Stimulated activated CD4-positive, alpha-beta T cell treated with anti-CD3 and anti-CD28 coated beads, Interleukin-15, amount 100 ng/mL, for 48 hours (primary cell): ENCODE results near the gene MBOAT2.
"Not testable (repeated sequence)": the region's sequence is repeated elsewhere in the genome, so short reads cannot be mapped to it uniquely, and the experiment has no call there.

Experiments used
- DNase-seq, 2 donors: peaks; one replicate each; pipeline ENCODE4 v3.0.0-alpha.2; 2020; ENCODE audit warnings: low read depth in 2 of 2

The MBOAT2 gene

DNA sequence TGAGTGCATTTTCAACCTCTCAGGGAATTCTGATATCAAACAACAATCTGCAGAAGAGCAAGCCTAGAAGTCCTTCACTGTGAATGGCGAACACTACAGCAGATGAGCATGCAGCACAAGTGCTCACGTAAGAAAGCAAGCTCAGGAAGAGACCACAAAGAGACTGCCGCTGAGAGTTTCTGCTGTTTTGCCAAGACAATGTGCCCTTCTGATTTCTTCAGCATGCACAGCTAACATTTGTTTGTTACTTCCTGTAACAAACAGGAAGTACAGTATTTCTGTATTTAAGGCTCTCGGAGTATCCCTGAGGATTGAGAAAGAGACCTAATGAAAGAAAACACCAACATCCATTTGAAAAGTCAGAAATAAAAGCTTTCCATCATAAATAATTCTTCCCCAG is 45.9 kb downstream of the MBOAT2 start:
- DNase-seq = no peak

- DNase-seq = no peak
These were observed 46.7 kb downstream of the MBOAT2 start for GRCh38 chr2:8956774-8957173.

- DNase-seq = no peak
These were observed 48.5 kb downstream of the MBOAT2 start for GRCh38 chr2:8954990-8955389.

DNA sequence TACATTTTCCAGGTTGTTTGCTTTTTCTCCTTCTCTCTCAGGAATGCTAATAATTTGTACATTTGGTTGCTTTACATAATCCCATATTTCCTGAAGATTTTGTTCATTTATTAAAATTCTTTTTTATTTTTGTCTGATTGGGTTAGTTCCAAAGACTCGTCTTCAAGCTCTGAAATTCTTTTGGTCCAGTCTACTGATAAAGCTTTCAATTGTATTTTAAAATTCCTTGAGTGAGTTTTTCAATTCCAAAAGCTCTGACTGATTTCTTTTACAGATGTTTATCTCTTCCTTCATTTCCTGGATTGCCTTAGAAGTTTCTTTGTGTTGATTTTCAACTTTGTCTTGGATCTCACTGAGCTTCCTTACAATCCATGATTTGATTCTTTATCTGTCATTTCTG is 50.0 kb downstream of the MBOAT2 start:
- DNase-seq = no peak

DNA sequence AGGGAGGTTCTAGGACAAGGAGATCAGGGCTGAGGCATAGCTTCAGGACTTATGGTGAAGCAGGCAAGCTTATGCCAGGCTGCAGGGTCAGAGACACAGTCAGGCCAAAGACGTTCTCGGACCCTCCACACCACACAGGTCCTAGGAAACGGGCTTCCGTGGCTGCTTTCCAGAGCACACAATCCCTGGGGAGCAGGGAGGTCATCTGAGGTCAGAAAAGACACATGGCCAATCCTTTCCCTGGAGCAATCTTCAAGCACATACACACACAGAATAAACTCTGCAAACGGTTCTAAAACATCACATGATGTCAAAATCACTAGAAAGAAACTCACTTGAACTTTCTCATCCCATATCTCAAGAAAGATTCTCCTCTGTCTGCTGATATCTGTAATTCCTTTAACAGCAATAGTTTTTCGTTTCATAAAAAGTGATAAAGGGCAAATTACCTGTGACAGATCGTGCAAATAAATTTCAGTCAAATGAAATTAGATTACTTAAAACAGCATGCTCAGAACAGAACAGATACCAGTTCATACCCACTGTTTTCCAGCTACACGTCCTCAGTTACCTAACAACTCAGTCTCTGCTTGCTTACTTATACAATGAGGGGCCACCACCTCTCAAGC is 63.9 kb downstream of the MBOAT2 start:
- no peak for DNase-seq

DNA sequence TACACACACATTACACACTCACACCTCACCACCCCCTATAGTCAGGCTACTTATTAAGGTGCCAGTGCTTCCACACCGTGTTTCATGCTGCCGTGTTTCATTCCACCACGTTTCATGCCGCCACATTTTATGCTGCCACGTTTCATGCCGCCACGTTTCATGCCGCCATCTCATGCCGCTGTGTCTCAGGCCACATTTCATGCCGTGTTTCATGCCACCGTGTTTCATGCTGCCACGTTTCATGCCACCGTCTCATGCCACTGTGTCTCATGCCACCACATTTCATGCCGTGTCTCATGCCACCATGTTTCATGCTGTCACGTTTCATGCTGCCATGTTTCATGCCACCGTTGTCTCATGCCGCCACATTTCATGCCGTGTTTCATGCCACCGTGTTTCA is 65.1 kb downstream of the MBOAT2 start:
- no peak for DNase-seq

- no peak for DNase-seq
These were observed 67.5 kb downstream of the MBOAT2 start for GRCh38 chr2:8935982-8936381.

DNA sequence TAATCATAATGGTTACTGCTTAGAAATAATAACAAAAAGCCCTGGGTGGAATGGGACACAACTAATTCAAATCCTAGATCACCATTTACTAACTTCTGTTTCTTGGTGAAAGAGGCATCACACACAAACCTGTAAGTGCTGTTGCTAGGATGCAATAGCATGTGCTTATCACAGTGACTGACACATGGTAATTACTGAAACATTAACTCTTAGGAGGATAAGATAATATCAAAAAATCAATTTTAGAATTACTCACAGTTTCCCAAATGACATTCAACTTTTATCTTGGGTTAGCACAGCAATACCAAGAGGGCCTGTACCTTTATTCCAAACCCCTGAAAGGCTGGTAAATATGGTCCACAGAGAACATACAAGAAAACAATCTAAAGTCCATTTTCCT is 69.1 kb downstream of the MBOAT2 start:
- DNase-seq = no peak

- no peak for DNase-seq
These were observed 70.8 kb downstream of the MBOAT2 start for GRCh38 chr2:8932702-8933101.

DNA sequence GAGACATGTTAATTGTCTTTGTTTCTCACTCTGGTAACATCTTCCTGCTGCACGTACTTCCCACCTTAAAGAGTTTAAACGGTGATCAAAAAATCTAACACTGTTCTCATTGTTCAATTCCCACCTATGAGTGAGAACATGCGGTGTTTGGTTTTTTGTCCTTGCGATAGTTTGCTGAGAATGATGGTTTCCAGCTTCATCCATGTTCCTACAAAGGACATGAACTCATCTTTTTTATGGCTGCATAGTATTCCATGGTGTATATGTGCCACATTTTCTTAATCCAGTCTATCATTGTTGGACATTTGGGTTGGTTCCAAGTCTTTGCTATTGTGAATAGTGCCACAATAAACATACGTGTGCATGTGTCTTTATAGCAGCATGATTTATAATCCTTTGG is 73.3 kb downstream of the MBOAT2 start:
- DNase-seq = not testable (repeated sequence)

DNA sequence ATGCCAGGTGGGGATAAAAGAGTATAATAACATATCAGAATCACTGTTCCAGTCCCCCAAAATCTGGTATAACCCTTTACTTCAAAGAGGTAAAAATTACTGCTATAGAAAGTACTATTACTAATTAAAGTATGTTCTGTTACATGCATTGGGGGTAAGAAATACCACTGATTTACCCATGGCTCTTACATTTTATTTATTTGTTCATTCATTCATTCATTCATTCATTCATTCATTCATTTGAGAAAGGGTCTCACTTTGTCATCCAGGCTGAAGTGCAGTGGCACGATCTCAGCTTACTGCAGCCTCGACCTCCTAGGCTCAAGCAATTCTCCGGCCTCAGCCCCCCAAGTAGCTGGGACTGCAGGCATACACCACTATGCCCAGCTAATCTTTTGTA is 74.4 kb downstream of the MBOAT2 start:
- DNase-seq = no peak

DNA sequence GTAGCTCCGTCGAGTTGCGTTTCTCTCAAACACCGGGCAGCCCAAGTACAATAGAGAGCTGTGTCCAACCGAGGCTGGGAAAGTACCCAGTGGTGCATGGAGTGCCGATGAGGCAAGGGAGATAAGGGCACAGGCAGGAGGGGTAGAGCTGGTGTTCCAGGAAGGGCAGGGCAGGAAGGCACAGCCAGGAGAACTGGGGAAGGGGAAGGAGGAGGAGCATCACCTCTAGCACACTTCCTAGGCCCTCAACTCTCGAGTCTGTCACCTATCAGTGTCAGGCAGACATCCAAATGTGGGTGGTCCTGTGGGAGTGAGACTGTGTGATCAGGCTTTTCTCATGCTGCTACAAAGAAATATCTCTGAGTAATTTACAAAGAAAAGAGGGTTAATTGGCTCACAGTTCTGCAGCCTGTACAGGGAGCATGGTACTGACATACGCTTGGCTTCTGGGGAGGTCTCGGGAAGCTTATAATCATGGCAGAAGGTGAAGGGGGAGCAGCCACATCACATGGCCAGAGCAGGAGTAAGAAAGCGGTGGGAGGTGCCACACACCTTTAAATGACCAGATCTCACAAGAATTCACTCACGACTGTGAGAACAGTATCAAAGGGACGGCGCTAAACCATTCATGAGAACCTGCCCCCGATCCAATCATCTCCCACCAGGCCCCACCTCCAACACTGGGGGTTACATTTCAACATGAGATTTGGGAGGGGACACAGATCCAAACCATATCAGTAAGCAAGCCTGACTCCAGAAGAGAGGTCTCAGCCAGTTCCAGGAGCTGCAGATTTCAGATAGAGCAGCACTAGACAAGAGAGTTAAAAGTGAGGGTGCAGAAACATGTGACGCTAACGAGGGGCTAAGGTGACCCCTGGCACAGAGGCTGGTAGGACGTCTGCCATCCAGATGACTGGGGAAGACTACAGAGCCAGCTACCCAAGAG is 75.7 kb downstream of the MBOAT2 start:
- no peak for DNase-seq

GRCh38 chr2:8926356-8926755 is 77.1 kb downstream of the MBOAT2 start:
- no peak for DNase-seq

- no peak for DNase-seq
These were observed 78.1 kb downstream of the MBOAT2 start for GRCh38 chr2:8925411-8925810.

- no peak for DNase-seq
These were observed 80.3 kb downstream of the MBOAT2 start for GRCh38 chr2:8923183-8923582.

- DNase-seq = no peak
These were observed 81.1 kb downstream of the MBOAT2 start for GRCh38 chr2:8922431-8922830.

DNA sequence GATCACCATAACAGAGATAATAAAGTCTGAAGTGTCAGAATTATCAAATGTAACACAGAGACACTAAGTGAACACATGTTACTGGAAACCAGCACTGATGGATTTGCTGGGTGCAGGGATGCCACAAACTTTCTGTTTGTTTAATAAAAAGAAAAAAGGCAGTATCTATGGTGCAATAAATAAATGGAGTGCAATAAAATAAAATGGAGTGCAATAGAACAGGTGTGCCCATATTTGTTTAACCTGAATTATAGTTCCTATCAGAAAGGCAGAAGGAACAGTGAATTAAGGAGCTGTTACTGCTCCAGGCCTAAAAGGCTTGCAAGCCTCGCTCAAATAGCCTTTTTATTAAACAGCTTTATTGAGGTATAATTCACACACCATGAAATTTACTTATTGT is 85.1 kb downstream of the MBOAT2 start:
- no peak for DNase-seq

DNA sequence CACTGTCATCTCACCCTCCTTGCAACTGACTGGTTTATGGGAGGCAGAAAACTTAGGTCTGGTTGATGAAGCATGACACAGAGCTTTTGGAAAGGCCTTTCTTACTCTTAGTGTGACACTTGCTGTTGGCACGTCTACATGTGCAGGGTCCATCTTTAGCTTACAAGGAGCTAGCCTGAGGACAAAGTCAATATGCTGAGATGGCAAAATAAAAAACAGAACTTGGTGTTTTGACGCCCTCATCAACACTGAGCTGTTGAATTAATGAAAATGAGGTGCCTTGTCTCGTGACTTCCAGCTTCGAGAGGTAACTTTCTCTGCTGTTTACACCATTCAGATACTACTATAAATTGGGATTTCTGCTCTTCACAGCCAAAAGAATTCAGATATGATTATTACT is 87.5 kb downstream of the MBOAT2 start:
- DNase-seq = no peak

- not testable (repeated sequence) for DNase-seq
These were observed 89.7 kb downstream of the MBOAT2 start for GRCh38 chr2:8913767-8914166.

DNA sequence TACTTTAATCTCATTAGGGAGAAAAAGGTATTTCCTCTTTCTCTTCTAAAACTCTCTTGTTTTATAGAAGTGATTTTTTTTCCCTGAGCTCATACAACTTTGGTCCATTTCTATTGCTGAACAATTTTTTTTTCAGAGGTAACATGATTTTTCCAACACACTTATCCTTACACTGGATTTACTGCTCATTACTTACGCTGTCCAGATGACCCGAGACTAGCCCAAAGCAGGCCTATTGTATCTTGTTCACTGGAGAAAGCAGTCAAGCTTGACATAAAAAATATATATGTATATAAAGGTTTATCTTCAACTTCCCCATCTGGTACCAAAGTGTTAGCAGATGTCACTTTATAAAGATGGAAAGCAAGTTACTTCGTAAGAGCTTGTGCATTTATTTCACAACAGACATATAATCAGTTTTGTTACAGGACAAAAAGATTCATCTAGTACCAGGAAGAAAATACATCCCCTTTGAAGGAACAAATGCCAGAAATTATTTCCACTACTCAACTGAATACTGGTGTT is 95.7 kb downstream of the MBOAT2 start:
- DNase-seq = no peak

DNA sequence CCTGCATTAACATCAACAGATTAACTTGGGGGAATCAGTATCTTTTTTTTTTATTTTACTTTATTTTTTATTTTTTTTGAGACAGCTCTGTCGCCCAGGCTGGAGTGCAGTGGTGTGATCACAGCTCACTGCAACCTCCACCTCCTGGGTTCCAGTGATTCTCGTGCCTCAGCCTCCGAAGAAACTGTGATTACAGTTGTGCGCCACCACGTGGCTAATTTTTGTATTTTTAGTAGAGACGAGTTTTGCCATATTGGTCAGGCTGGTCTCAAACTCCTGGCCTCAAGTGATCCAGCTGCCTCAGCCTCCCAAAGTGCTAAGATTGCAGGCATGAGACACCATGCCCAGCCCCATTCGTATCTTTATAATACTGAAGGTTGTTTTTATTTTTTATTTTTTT is 99.6 kb downstream of the MBOAT2 start:
- not testable (repeated sequence) for DNase-seq

- not testable (repeated sequence) for DNase-seq
These were observed 100.7 kb downstream of the MBOAT2 start for GRCh38 chr2:8902757-8903156.

- DNase-seq = not testable (repeated sequence)
These were observed 106.3 kb downstream of the MBOAT2 start for GRCh38 chr2:8897206-8897605.
